GM12872 (cell line): Measurements from ENCODE around the gene ATF7.

ENCODE experiments used
- TF ChIP-seq, protein P1 (sequence below): IDR thresholded peaks from 3 replicates; pipeline ENCODE4 v1.5.1; 2011; ENCODE audit warnings: low read depth, mild to moderate bottlenecking, low read length, moderate library complexity; ENCODE audit not compliant: insufficient read depth

ATF7 gene

DNA sequence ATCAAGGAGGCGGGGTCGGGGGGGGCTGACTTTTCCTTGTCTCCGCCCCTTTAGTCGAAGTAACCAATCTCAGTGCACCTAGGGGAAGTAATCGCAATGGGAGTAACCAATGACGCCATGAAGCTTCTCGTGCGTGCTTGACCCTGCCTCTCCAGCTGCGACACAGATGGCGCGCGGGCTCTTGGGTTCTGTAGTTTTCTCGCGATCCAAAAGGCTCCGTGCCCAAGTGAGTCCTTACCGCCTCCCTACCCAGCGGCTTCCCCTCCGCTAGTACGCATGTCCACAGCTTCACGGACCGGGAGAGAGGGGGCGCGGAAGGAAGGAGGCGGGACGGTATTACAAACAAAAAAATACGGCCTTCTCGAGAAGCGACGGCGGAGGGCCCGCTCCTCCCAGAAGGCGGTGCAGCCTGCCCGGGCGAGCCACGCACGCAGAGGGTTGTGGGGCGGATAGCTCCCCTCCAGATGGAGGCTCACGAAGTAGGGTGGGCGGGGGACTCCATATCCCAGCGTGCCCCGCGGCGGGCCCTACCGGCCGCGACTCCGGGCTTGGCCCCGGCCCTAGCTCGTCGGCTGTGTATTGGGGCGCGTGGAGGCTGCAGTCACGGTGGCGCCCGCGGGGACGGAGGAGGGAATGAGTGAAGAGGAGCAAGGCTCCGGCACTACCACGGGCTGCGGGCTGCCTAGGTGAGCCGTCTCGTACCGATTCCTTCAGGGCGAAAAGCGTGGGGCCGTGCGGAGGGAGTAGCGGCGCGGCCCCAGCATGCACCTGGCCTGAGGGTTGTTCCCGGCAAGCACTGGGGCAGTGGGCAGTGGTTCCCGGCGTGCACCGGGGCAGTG is 125.2 kb downstream of the ATF7 start, which contains the start of gene TARBP2:
TARBP2 (plus strand) TSS at position 508 of the 839 bp plus-strand sequence; CDS start at position 634, 126 bp downstream.
- TF ChIP-seq, protein P1, sequence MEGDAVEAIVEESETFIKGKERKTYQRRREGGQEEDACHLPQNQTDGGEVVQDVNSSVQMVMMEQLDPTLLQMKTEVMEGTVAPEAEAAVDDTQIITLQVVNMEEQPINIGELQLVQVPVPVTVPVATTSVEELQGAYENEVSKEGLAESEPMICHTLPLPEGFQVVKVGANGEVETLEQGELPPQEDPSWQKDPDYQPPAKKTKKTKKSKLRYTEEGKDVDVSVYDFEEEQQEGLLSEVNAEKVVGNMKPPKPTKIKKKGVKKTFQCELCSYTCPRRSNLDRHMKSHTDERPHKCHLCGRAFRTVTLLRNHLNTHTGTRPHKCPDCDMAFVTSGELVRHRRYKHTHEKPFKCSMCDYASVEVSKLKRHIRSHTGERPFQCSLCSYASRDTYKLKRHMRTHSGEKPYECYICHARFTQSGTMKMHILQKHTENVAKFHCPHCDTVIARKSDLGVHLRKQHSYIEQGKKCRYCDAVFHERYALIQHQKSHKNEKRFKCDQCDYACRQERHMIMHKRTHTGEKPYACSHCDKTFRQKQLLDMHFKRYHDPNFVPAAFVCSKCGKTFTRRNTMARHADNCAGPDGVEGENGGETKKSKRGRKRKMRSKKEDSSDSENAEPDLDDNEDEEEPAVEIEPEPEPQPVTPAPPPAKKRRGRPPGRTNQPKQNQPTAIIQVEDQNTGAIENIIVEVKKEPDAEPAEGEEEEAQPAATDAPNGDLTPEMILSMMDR = no peak

DNA sequence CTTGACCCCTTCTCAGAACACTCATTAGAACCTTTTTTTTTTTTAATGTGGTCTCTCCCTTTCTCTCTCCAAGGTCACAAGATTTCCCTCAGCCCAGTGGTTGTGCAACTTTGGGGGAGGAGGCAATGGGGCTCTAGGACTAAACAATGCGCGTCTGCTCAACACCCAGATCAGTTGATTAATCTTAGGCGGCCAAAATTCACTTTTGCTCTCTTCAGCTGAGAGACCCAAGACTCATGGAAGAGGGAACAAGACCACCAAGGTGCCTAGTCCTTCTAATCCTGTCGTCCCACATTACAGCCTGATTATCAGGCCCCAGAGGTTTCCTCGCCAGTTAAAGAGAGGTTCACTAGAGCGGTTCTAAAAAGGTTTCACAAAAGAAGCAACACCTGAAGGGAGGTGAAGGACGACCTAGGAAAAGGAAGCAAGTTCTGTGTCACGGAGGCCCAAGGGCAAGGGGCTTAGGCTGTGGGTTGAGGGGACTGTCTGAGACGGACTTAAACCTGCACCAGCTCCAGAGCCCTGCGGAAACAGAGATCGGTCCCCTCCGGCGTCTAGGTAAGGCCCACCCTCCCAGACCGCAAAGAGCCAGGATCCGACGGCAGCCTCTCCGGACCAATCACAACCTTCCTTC is 125.9 kb downstream of the ATF7 start:
- TF ChIP-seq, protein P1 = no peak

DNA sequence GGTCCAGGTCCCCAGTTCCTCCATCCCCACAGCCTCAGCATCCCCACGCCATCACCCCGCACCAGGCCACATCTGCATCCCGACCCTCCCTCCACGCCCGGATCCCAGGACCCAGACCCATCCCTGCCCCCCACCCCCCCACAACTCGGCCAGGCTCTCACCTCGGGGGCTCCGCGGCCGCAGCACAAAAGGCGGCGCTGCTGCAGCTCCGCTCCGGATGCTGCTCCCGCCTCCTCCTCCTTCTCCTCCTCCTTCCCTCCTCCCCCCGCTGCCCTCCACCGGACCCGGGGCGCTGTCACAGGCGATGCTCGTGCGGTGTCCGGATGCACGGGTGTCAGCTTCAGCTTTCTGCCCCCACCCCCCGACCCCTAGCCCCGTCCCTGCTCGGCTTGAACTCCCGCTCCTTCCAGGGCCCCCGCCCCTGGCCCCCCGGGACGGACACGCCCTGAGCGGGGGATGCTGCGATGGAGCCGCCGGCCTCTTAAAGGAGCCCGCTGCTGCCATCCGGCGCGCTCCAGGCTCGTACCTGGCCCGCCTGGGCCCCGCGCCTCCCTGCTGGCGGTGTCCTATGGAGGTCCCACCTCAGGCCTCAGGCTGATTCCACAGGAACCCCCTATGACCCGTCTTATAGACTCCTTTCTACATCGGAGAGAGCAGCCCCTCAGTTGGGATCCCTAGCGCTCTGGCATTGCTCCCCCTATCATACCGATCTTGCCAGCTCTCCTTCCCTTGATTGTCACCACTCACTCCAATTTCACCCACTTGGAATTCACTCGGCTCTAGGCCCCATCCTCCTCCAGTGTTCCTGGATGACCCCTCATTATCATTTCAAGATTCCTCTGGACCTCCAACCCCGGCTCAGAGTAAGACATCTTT is 126.7 kb downstream of the ATF7 start, which contains the start of gene MAP3K12:
MAP3K12 (minus strand) TSS at position 193 of the 876 bp plus-strand sequence. CDS start 12,067 bp downstream, outside the sequence.
- TF ChIP-seq, protein P1 = no peak

DNA sequence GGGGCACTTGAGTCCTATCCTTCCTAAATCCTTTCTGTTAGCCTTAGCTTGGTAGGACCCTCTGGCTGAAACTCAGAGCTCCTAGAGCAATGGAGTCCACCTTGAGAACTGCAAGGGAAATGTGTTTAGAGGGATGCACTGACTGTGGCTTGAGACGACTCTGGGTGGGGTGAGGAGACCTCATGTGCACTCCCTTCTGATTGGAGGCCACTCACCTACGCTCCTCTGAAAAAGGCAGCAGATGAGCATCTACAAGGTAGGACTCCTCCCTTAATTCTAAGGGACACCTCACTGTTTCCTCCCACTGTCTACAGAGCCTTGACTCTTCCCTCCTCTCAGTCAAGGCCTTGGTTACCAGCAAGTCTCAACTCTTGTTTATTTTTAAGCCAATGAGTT is 127.9 kb downstream of the ATF7 start:
- TF ChIP-seq, protein P1 = no peak

DNA sequence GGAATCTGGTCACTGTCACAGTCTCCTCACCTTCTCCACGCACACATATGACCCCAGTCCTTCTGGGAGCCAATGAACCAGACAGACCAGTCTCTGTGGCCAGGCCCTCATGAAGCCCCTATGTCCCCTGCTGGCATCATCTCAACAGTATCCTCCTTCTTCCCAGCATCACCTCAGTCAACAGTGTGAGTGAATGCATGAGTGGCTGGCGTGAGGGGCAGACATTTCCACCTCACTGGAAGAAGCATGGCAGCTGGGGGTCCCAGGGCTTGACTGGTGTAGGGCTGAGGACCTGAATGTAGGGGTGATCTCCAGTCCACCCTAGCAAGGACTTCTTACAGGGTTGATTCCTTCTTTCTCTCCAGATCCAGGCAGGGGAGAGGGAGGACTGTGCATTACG is 128.7 kb downstream of the ATF7 start:
- TF ChIP-seq, protein P1 = no peak

DNA sequence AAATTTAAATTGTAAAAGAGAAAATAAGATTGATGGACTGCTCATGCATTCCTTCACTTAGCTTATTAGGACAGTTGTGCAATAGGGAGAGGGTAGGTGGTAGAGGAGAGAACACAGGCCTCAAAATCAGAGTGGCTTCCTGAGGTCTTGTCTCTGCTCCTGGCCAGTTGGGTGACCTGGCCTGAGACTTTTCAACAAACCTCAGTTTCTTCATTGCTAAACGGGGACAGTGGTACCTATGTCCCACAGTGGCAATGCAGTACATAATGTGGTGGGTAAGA is 129.5 kb downstream of the ATF7 start:
- TF ChIP-seq, protein P1 = no peak
